Measurements from ENCODE around the gene UBE2J2.

Gene UBE2J2

DNA sequence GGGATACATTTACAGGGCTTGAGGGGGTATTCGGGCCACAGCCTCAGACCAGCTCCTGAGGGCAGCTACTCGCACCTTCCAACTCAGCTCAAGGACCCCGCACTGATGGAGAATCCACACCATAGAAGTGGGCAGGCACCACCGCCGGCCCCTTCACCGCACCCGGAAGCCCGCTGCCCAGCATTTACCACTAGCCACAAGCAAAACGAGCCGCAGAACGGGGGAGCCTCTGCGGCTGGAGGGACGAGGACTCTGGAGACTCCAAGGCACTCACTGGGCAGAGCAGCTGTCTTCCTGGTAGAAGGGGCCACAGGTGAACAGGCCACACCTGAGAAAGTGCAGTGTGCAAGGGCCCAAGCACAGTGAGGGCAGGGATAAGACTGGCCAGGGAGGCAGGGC lies 5.4 kb downstream of the UBE2J2 start:
- DNase-seq (ENCODE audit: extremely low spot score) = no peak
- ChIA-PET POLR2A (no interaction called here), CTCF (no interaction called here)
- TF ChIP-seq BHLHE40 (IDR thresholded peaks at IDR 0.05; ENCODE audit: borderline replicate concordance) (no peak), CTBP1 (IDR thresholded peaks at IDR 0.05; ENCODE audit: borderline replicate concordance) (no peak), TARDBP (IDR thresholded peaks at IDR 0.05) (no peak), FOXM1 (IDR thresholded peaks at IDR 0.05; ENCODE audit: borderline replicate concordance) (no peak), ELF4 (IDR thresholded peaks at IDR 0.05) (no peak), ZNF384 (IDR thresholded peaks at IDR 0.05) (no peak), L3MBTL2 (conservative IDR thresholded peaks at IDR 0.05) (no peak), LEF1 (IDR thresholded peaks at IDR 0.05; ENCODE audit: borderline replicate concordance) (no peak), NFRKB (IDR thresholded peaks at IDR 0.05) (no peak), ARNT (IDR thresholded peaks at IDR 0.05) (no peak), SP1 (IDR thresholded peaks at IDR 0.05) (no peak), SUZ12 (IDR thresholded peaks at IDR 0.05) (no peak)
- TF ChIP-seq, protein P1, sequence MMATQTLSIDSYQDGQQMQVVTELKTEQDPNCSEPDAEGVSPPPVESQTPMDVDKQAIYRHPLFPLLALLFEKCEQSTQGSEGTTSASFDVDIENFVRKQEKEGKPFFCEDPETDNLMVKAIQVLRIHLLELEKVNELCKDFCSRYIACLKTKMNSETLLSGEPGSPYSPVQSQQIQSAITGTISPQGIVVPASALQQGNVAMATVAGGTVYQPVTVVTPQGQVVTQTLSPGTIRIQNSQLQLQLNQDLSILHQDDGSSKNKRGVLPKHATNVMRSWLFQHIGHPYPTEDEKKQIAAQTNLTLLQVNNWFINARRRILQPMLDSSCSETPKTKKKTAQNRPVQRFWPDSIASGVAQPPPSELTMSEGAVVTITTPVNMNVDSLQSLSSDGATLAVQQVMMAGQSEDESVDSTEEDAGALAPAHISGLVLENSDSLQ (IDR thresholded peaks at IDR 0.05) = no peak

DNA sequence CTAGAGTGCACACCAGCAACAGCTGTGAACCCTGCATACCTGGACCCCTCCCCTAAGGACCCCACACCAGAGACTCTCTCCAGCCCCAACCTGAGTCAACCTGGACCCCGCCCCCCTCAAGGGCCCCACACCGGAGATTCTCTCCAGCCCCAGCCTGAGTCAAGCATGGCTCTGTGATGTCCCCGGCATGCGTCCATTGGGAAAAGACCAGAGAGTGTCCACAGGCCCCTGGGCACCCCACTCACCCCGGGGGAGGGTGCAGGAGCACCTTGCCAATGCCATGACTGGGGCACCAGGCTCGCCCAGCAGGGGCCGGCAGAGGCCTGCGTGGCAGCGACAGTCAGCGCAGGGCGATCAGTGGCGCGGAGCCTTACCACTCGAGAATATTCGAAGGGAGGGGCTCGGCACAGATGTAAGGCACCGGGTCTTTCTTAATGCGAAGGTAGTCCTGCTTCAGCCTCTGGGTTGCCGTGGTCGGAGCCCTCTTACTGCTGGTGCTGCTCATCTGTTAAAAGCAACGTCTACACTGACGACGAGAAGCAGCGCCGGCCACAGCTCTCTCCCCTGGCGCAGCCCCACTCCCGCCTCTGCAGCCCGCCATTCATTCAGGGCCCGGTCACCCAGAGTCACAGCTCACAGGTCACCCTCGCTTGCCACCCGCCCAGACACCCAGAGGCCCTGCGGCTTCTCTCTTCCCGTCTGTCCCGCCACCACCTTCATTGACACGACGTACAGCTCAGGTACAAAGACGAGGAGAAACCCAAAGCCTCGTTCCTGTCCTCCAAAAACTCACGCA lies 6.0 kb downstream of the UBE2J2 start:
- TF ChIP-seq FOXM1 (IDR thresholded peaks at IDR 0.05; ENCODE audit: borderline replicate concordance) (no peak), TARDBP (IDR thresholded peaks at IDR 0.05) (no peak), SUZ12 (IDR thresholded peaks at IDR 0.05) (no peak), FOXK2 (IDR thresholded peaks at IDR 0.05) (no peak), ELF4 (IDR thresholded peaks at IDR 0.05) (no peak), BHLHE40 (IDR thresholded peaks at IDR 0.05; ENCODE audit: borderline replicate concordance) (no peak), CTBP1 (IDR thresholded peaks at IDR 0.05; ENCODE audit: borderline replicate concordance) (no peak), SP1 (IDR thresholded peaks at IDR 0.05) (no peak), LEF1 (IDR thresholded peaks at IDR 0.05; ENCODE audit: borderline replicate concordance) (no peak), NFRKB (IDR thresholded peaks at IDR 0.05) (no peak), ARNT (IDR thresholded peaks at IDR 0.05) (no peak), FOXA1 (IDR thresholded peaks at IDR 0.05) (no peak), HDGF (IDR thresholded peaks at IDR 0.05; ENCODE audit: borderline replicate concordance) (no peak), ZNF384 (IDR thresholded peaks at IDR 0.05) (no peak), L3MBTL2 (conservative IDR thresholded peaks at IDR 0.05) (no peak)
- TF ChIP-seq, protein P1 (IDR thresholded peaks at IDR 0.05) = no peak
- ChIA-PET CTCF (no interaction called here), POLR2A (no interaction called here)
- no peak for DNase-seq (ENCODE audit: extremely low spot score)

DNA sequence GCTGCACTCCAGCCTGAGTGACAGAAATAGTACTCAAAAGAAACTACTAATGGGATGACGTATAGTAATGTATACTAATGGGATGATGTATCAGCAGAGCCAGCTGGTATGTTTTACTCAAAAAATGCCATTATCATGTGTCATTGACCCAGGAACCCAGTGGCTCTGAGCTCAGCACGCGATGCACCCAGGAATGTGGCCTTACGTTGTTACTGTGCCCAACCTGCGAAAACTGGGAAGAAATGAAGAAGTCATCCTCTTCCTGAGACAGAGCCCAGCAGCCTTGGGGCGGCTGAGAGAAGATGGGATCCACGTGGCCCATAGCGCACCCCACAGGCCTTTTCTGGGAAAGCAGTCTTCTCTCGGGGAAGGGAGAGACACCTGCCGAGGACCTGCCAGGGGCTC lies 8.8 kb downstream of the UBE2J2 start:
- POLR2A ChIA-PET = no interaction called here
- CTCF ChIA-PET = no interaction called here
- DNase-seq (ENCODE audit: extremely low spot score) = peak; percentile 54
- TF ChIP-seq CTBP1 (IDR thresholded peaks at IDR 0.05; ENCODE audit: borderline replicate concordance) = no peak

DNA sequence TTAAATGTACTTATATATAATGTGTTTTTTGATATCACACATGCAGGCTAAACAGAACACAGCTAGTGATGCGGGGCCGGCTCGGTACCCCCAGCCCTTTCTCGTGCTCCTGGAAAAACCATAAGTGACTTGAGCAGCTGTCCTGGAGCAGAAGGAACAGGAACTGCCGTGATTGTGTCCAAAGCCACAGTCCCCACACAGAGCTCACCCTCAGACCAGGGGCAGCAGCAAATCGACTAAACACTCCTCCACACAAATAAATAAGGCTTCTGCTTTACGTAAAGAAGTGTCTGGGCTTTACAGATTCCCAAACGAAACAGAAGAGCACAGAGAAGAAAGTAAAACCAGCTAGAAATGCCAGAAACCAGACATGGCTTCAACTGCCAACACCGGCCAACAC lies 9.6 kb downstream of the UBE2J2 start:
- POLR2A ChIA-PET = no interaction called here
- CTCF ChIA-PET = no interaction called here
- TF ChIP-seq FOXK2 (IDR thresholded peaks at IDR 0.05) = no peak
- TF ChIP-seq, protein P1 (IDR thresholded peaks at IDR 0.05) = no peak
- no peak for TF ChIP-seq L3MBTL2 (conservative IDR thresholded peaks at IDR 0.05)
- no peak for TF ChIP-seq TARDBP (IDR thresholded peaks at IDR 0.05)
- DNase-seq (ENCODE audit: extremely low spot score) = no peak

DNA sequence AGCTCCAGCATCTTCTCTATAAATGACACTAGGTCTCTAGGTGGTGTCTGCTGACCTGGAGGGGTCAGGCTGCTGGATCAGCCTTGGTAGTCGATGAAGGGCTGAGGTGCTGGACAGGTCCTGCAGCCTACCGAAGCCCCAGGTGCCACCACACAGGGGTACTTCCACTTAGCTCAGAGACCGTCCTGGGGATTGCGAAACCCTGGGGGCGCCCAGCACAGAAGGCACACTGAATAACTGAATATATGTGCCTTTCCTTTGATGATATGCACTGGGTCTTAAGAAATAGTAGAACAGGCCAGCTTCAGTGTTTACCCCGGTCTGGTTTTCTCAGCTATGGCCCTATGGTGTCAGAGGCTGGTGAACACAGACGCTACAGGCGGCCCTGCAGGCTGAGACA lies 10.9 kb downstream of the UBE2J2 start:
- ChIA-PET POLR2A (no interaction called here), CTCF (no interaction called here)
- TF ChIP-seq SP1 (IDR thresholded peaks at IDR 0.05) = no peak
- no peak for TF ChIP-seq ZNF384 (IDR thresholded peaks at IDR 0.05)
- no peak for TF ChIP-seq ELF4 (IDR thresholded peaks at IDR 0.05)
- TF ChIP-seq NFRKB (IDR thresholded peaks at IDR 0.05) = no peak
- TF ChIP-seq FOXK2 (IDR thresholded peaks at IDR 0.05) = no peak
- TF ChIP-seq BHLHE40 (IDR thresholded peaks at IDR 0.05; ENCODE audit: borderline replicate concordance) = no peak
- TF ChIP-seq FOXM1 (IDR thresholded peaks at IDR 0.05; ENCODE audit: borderline replicate concordance) = no peak
- TF ChIP-seq CTBP1 (IDR thresholded peaks at IDR 0.05; ENCODE audit: borderline replicate concordance) = no peak
- no peak for DNase-seq (ENCODE audit: extremely low spot score)

DNA sequence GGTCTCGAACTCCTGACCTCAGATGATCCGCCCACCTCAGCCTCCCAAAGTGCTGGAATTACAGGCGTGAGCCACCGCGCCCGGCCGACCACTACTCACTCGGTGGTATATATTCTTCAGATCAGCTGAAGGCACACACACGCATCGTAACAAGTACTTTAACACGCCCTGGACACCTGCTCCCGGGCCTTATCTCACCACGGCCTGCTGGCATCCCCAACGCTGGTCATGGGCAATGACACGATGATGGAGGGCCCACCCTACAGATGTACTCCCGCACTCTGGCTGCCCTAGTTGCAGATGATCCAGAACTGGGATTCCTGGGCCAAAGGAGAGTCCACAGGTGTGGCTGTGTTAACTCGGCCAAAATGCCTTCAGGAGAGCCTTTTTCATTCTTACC lies 11.6 kb downstream of the UBE2J2 start:
- TF ChIP-seq FOXK2 (IDR thresholded peaks at IDR 0.05) (no peak), LEF1 (IDR thresholded peaks at IDR 0.05; ENCODE audit: borderline replicate concordance) (no peak), ZNF384 (IDR thresholded peaks at IDR 0.05) (no peak), FOXA1 (IDR thresholded peaks at IDR 0.05) (no peak), TARDBP (IDR thresholded peaks at IDR 0.05) (no peak)
- ChIA-PET POLR2A (interaction anchor here (1.1 kb wide), 1 partner anchor 9 kb away, joined by 3 read pairs; no protein-coding TSS in a partner anchor), CTCF (no interaction called here)
- DNase-seq (ENCODE audit: extremely low spot score) = no peak

Measured in HEK293T (cell line).